Measurements from ENCODE around the gene ASAP3.

ASAP3 gene

GRCh38 chr1:23424293-23425192 lies 59.4 kb downstream of the ASAP3 start, which contains the start of gene TCEA3:
TSS of gene TCEA3 (minus strand) at chr1:23424748. CDS start at chr1:23424633, 115 bp downstream.
- no peak for DNase-seq (ENCODE audit: low read depth in 2 of 3, low spot score in 1 of 3)

GRCh38 chr1:23423415-23424292 lies 60.3 kb downstream of the ASAP3 start:
- DNase-seq (ENCODE audit: low read depth in 2 of 3, low spot score in 1 of 3): no peak

- DNase-seq (ENCODE audit: low read depth in 2 of 3, low spot score in 1 of 3): no peak
These were observed 61.0 kb downstream of the ASAP3 start for GRCh38 chr1:23422941-23423340.

- DNase-seq (ENCODE audit: low read depth in 2 of 3, low spot score in 1 of 3): peak in 2 of 3 donors; percentile 16 to 32
These were observed 61.6 kb downstream of the ASAP3 start for GRCh38 chr1:23422241-23422877.

GRCh38 chr1:23421753-23422240 lies 62.2 kb downstream of the ASAP3 start:
- no peak for DNase-seq (ENCODE audit: low read depth in 2 of 3, low spot score in 1 of 3)

DNA sequence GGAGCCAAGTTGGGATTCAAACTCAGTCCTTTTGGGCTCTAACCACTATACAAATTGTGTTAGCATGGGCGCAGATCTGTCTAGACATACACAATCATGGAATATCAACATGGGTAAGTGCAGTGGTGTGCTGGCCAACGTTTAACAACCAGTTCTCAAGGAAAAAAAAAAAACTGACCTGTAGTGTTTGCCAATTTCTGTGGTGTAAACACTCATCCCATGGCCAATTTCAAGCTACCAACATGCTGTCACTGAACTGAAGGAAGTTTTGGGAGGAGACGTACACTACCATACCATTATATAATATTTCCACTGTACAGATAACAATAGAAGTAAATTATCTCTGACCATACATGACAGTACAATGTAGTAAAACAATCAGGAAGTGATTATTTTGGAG lies 62.6 kb downstream of the ASAP3 start:
- DNase-seq (ENCODE audit: low read depth in 2 of 3, low spot score in 1 of 3): no peak

DNA sequence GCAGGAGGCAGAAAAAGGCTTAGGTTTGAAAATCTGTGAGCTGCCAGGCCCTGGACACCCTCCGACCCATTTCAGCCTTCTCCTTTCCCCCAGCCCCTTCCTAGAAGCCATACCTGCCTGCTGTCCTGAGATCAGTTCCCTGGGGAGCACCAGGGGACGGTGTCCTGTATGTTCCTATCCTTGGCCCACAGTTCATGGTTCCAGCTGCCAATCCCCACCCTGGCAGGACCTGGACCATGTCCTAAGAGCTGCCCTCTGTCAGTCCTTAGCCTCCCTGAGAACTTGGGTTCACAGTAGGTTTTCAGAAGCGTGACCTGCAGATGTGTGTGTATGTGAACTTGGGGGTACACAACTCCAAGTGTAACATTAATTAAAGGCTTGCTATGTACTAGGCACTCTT lies 63.2 kb downstream of the ASAP3 start:
- no peak for DNase-seq (ENCODE audit: low read depth in 2 of 3, low spot score in 1 of 3)

DNA sequence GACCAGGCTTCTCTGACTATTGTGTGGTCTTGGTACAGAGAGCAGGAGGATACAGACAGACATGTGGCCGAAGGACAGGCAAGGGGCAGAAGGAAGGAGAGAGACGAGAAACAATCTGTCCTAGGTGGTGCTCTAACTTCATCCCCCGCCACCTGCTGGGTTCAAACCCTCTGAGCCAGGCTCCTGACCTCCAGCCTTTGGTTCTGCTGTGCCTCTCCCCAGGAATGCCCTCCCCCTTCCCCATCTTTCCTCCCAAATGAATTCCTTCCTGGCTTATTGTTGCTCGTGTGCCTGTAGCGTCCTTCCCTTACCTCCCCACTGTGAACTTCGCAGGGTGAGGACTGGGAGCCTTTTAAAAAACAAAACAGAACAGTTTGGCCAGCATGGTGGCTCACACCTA lies 64.8 kb downstream of the ASAP3 start:
- DNase-seq (ENCODE audit: low read depth in 2 of 3, low spot score in 1 of 3): no peak

DNA sequence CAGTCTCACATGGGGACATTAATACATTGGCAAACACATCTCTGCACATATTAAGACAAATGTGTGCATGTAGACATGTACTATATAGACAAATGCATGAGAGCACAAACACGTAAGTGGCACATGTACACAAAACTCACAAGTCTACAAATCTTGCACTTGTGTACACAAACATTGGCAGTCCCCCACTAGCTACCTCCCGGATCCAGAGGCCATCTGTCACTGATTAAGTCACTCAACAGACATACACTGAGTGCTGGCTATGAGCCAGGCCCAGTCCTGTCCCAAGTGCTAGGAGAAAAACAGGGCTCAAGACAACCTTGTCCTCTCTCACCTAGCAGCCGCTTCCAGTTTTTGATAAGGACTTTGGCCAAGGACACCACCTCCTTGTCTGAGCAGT lies 66.4 kb downstream of the ASAP3 start:
- no peak for DNase-seq (ENCODE audit: low read depth in 2 of 3, low spot score in 1 of 3)

DNA sequence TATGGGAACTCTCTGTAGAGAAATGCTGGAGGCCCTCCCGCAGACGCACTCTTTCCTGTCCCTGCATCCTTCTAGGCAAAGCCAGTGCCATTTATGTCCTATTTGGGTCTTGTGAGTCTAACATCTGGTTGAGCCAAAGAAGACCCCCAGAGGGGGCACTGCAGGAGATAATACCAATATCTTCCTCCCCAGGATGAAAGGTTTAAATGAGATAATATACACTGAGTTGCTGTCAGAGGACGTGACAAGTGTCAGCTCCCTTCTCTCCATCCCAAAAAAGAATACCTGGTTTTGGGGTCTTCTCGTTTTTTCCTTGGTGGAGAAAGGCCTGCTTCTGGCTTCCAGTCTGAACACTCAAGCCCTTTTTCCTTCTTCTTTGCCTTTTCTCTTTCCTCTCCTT lies 67.0 kb downstream of the ASAP3 start:
- no peak for DNase-seq (ENCODE audit: low read depth in 2 of 3, low spot score in 1 of 3)

DNA sequence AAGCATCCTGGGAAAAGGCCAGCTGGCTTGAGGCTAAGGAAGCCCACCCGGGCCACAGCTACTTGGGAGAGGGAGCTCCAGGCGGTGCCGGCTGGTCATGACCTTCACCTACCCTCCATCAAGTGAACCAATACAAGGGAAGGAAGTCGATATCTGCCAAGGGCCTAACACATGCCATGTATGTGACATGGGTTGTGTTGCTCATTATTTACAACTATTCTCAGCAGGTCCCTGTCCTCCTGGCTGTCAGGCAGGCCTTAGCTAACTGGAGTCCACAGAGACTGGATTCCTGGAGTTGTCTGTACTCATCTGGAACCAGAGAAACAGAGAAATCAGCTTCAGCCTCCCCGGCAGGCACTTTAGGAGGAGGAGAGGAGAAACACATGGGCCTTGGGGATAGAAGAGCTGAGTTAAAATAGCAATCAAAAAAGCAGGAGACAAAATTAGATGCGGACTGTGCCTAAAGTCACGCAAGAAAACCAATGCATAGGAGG lies 75.1 kb downstream of the ASAP3 start:
- no peak for DNase-seq (ENCODE audit: low read depth in 2 of 3, low spot score in 1 of 3)

DNA sequence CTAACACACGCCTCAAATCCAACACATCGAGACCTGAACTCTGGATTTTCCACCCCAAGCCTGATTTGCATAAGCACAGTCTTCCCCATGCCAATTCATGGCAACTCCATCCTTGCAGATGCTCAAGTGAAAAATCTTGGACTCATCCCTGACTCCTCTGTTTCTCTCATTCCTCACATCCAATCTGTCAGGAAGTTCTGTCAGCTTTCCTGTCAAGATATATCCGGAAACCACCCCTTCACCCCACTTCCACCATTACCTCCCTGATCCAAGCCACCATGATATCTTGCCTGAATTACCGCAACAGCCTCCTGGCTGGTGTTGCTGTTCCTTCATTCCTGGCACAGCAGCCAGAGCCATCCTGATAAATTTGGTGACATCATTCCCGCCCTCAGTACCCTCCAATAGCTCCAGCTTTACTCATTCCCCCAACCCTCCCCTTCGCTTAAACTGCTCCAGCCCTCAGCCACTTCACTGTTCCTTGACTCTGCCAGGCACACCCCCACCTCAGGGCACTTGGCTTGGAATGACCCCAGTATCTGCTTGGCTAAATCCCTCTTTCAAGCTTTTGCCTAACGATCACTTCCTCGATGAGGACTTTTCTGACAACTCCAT lies 76.9 kb downstream of the ASAP3 start:
- DNase-seq (ENCODE audit: low read depth in 2 of 3, low spot score in 1 of 3): no peak

- DNase-seq (ENCODE audit: low read depth in 2 of 3, low spot score in 1 of 3): no peak
These were observed 78.0 kb downstream of the ASAP3 start for GRCh38 chr1:23405946-23406345.

GRCh38 chr1:23403735-23404486 lies 80.1 kb downstream of the ASAP3 start:
- peak; percentile 80 to 90 (median 81) for DNase-seq (ENCODE audit: low read depth in 2 of 3, low spot score in 1 of 3)

DNA sequence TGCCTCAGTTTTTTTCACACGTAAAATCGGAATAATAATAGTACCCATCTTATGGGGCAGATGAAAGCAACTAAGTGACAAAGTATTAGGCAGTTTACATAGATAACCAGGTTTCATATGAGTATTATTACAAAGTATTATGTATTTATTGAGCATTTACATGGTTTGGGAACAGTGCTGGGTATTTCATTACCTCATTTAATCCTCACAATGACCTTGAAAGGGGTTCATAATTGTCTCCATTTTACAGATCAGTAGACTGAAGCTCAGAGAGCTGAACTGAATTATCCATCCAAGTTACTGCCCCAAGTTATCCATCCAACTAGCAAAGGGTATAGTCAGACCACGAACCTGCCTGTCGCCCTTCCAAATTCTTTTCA lies 80.6 kb downstream of the ASAP3 start:
- no peak for DNase-seq (ENCODE audit: low read depth in 2 of 3, low spot score in 1 of 3)

- DNase-seq (ENCODE audit: low read depth in 2 of 3, low spot score in 1 of 3): no peak
These were observed 81.0 kb downstream of the ASAP3 start for GRCh38 chr1:23403038-23403336.

DNA sequence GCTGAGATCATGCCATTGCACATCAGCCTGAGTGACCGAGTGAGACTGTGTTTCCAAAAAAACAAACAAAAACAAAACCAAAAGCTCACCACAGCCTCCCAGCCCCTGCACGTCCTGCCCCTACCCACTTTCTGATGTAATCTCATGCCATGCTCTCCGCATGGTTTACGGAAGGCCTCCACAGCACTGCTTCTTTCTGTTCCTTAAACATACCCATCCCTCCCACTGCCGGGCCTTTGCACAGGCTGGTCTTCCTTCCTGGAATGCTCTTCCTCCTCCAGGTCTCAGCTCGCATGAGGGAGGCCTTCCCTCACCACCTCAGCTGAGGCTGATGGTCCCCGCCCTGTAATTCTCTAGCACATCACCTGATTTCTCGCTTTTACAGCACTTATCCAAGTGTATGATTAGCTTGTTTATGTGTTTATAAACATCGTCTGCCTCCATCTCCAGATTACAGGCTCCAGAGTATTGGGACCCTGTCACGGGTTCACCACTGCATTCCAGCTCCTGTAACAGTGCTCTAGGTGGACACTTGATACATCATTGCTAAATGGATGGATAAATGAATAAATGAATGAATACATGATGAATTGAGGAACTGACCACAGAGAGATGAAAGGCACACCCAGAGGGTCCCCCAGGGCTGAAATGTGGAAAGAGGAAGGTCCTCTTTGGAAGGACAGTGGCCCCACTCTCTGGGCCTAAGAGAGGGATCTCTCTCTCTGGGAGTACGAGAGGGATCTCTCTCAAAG lies 81.5 kb downstream of the ASAP3 start:
- no peak for DNase-seq (ENCODE audit: low read depth in 2 of 3, low spot score in 1 of 3)

GRCh38 chr1:23401313-23401712 lies 82.7 kb downstream of the ASAP3 start:
- no peak for DNase-seq (ENCODE audit: low read depth in 2 of 3, low spot score in 1 of 3)

DNA sequence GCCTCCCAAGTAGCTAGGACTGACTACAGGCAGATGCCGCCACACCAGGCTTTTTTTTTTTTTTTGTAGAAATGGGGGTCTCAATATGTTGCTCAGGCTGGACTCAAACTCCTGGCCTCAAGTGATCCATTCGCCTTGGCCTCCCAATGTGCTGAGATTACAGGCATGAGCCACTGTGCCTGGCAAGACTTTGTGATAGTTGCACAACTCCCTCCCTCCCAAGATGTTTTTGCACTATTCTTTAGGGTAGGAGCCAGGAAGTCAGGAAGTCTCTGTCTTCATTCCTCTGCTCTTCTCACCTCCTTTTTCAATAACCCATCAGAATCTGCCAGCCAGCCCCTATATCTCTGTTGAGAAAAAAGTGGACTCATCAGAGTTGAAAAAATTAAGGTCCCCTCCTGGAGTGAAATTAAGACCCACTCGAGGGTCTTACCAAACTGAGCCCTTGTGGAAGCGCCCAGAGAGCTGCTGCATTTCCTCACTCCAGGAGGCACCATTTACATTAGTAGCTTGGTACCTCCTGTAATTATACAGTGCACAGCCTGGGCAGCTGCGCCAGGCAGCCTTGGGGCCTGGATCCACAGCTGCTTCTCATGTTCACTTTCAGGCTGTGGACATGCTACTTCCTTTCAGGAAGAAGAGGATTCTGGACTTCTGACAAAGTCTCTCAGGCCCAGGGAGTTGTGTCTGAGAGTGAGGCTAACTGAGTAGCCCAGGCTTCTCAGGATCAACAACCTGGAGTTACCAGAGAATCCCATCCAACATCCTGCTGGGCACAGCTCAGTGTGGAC lies 83.5 kb downstream of the ASAP3 start:
- DNase-seq (ENCODE audit: low read depth in 2 of 3, low spot score in 1 of 3): no peak
